ENCODE results near the gene KDM4B. TPM values are rescaled to one million over a fixed set of nuclear protein-coding genes. Genes with fewer than 3 reads are reported as not detected.

Gene KDM4B
- polyA plus RNA-seq, 3 donors: 6.4 to 22.7 (median 12.7) TPM

DNA sequence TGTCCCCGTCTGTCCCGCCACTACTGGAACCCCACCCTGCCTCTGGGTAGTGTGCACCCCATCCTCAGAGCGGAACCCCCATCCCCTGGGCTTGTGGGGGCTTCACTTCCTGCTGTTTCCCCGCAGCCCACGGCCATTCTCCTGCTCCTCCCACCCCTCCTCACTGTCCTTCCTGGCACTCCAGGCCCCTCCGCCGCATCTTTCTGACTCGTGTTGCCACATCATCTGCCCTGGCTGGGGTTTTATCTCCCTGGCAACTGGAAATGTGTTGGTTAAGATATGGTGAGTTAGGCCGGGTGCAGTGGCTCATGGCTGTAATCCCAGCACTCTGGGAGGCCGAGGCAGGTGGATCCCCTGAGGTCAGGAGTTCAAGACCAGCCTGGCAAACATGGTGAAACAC lies 37.3 kb downstream of the KDM4B start:
- Histone ChIP-seq H3K36me3 (replicated peaks in 1 of 2; ENCODE audit: control insufficient read depth in 1 of 2, insufficient read depth in 2 of 2, low read length in 2 of 2) (peaks cover 2 to 21% of the 10 kb centered on the region in 2 donors), H3K4me2 (replicated peaks; ENCODE audit: extremely low read depth, low read length, poor library complexity, severe bottlenecking) (no peak overlapping the region), H3K27me3 (ENCODE audit: control insufficient read depth in 2 of 2, insufficient read depth in 2 of 2, low read length in 2 of 2) (no peaks in the 10 kb centered on the region), H3K27ac (ENCODE audit: low read depth in 1 of 2, low read length in 2 of 2) (no peak overlapping the region), H2AFZ (ENCODE audit: insufficient read depth, low read depth, low read length, poor library complexity, severe bottlenecking) (no peak overlapping the region), H3K79me2 (ENCODE audit: insufficient read depth, low read length) (peaks cover 75% of the 10 kb centered on the region), H3K9me3 (replicated peaks in 1 of 2; ENCODE audit: control insufficient read depth in 1 of 2, insufficient read depth in 1 of 2, low read length in 2 of 2) (no peaks in the 10 kb centered on the region), H4K20me1 (ENCODE audit: insufficient read depth, low read length) (peaks cover 100% of the 10 kb centered on the region), H3K4me3 (replicated peaks in 1 of 3; ENCODE audit: low read depth in 2 of 3, low read length in 3 of 3) (no peak overlapping the region), H3K4me1 (ENCODE audit: control insufficient read depth in 1 of 2, insufficient read depth in 2 of 2, low read length in 2 of 2) (no peaks in the 10 kb centered on the region), H3K9ac (ENCODE audit: insufficient read depth, low read length, poor library complexity, severe bottlenecking) (no peak overlapping the region)
- H3K27ac Mint-ChIP-seq: peak overlapping the region in 1 of 7 donors; percentile 44
- peaks cover 12 to 26% of the 10 kb centered on the region in 2 donors for H3K36me3 Mint-ChIP-seq
- no peak overlapping the region for H3K4me3 Mint-ChIP-seq
- H3K4me1 Mint-ChIP-seq: peaks cover 1% of the 10 kb centered on the region
- intact Hi-C loops (cut with micrococcal nuclease): no loop called here
- no peak for DNase-seq
- peaks cover 0 to 3% (median 2%) of the 10 kb centered on the region in 3 donors for H3K27me3 Mint-ChIP-seq (ENCODE audit: low read depth in 3 of 3)
- 35% methylated on average over 3 of the region's 10 CpGs for WGBS (ENCODE audit: insufficient coverage)
- TF ChIP-seq, protein P1, sequence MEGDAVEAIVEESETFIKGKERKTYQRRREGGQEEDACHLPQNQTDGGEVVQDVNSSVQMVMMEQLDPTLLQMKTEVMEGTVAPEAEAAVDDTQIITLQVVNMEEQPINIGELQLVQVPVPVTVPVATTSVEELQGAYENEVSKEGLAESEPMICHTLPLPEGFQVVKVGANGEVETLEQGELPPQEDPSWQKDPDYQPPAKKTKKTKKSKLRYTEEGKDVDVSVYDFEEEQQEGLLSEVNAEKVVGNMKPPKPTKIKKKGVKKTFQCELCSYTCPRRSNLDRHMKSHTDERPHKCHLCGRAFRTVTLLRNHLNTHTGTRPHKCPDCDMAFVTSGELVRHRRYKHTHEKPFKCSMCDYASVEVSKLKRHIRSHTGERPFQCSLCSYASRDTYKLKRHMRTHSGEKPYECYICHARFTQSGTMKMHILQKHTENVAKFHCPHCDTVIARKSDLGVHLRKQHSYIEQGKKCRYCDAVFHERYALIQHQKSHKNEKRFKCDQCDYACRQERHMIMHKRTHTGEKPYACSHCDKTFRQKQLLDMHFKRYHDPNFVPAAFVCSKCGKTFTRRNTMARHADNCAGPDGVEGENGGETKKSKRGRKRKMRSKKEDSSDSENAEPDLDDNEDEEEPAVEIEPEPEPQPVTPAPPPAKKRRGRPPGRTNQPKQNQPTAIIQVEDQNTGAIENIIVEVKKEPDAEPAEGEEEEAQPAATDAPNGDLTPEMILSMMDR (IDR thresholded peaks at IDR 0.05): no peak
- peaks cover 0 to 3% (median 0%) of the 10 kb centered on the region in 7 donors for H3K9me3 Mint-ChIP-seq

DNA sequence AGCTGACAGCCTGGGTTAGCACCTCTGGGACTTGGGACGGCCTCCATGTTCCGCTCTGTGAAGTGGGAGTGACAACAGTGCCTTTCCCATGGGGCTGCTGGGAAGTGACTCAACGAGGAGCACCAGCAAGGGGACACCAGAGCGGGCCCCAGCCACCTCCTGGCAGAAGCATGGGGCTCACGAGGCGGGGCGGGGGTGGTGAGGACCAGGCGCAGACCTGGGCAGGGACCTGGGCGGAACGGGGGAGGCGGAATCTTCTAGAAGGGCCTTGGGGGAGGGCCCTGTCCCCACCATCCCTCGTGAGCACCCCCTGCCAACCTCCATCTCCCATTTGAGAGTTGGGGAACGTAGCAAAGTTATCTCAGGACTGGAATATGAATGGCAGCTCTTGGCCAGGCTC lies 37.9 kb downstream of the KDM4B start:
- Histone ChIP-seq H3K9ac (ENCODE audit: insufficient read depth, low read length, poor library complexity, severe bottlenecking) (no peak overlapping the region), H3K9me3 (replicated peaks in 1 of 2; ENCODE audit: control insufficient read depth in 1 of 2, insufficient read depth in 1 of 2, low read length in 2 of 2) (no peaks in the 10 kb centered on the region), H3K36me3 (replicated peaks in 1 of 2; ENCODE audit: control insufficient read depth in 1 of 2, insufficient read depth in 2 of 2, low read length in 2 of 2) (peaks cover 6 to 23% of the 10 kb centered on the region in 2 donors), H3K27ac (ENCODE audit: low read depth in 1 of 2, low read length in 2 of 2) (no peak overlapping the region), H2AFZ (ENCODE audit: insufficient read depth, low read depth, low read length, poor library complexity, severe bottlenecking) (no peak overlapping the region), H3K79me2 (ENCODE audit: insufficient read depth, low read length) (peaks cover 77% of the 10 kb centered on the region), H3K27me3 (ENCODE audit: control insufficient read depth in 2 of 2, insufficient read depth in 2 of 2, low read length in 2 of 2) (no peaks in the 10 kb centered on the region), H3K4me2 (replicated peaks; ENCODE audit: extremely low read depth, low read length, poor library complexity, severe bottlenecking) (no peak overlapping the region), H4K20me1 (ENCODE audit: insufficient read depth, low read length) (peaks cover 100% of the 10 kb centered on the region), H3K4me3 (replicated peaks in 1 of 3; ENCODE audit: low read depth in 2 of 3, low read length in 3 of 3) (no peak overlapping the region), H3K4me1 (ENCODE audit: control insufficient read depth in 1 of 2, insufficient read depth in 2 of 2, low read length in 2 of 2) (no peaks in the 10 kb centered on the region)
- 98% methylated on average over 7 of the region's 13 CpGs for WGBS (ENCODE audit: insufficient coverage)
- intact Hi-C loops (cut with micrococcal nuclease): no loop called here
- no peak for DNase-seq
- Mint-ChIP-seq H3K9me3 (peaks cover 0 to 3% (median 0%) of the 10 kb centered on the region in 7 donors), H3K4me1 (peaks cover 1% of the 10 kb centered on the region), H3K4me3 (no peak overlapping the region), H3K27ac (peak overlapping the region in 2 of 7 donors; percentile 3 to 76), H3K27me3 (ENCODE audit: low read depth in 3 of 3) (peaks cover 0 to 3% (median 2%) of the 10 kb centered on the region in 3 donors), H3K36me3 (peaks cover 12 to 23% of the 10 kb centered on the region in 2 donors)
- TF ChIP-seq, protein P1 (IDR thresholded peaks at IDR 0.05): no peak

Data from CD14-positive monocyte (primary cell).